Kidney (tissue), 14 donors: ENCODE measurements around the gene CDH8. TPM values are rescaled to one million over a fixed set of nuclear protein-coding genes. Genes with fewer than 3 reads are reported as not detected.

Experiments
- DNase-seq, 5 donors: peaks; one replicate each; pipeline ENCODE4 v3.0.0-alpha.2; 2013 to 2020
- FAIRE-seq: peaks from 2 replicates; lab custom pipeline; 2012; peaks lifted over from hg19 to GRCh38; lab: Jason Lieb, UNC
- H3K27ac ChIP-seq, 2 donors: one replicate each; pipeline ENCODE4 v1.7.0; 2013; ENCODE audit warnings: low read depth in 2 of 2, low read length in 2 of 2, inconsistent platforms in 1 of 2
- H3K27me3 ChIP-seq: one replicate; pipeline ENCODE4 v1.7.1; 2013; ENCODE audit warnings: low read length, inconsistent platforms; ENCODE audit not compliant: control insufficient read depth, insufficient read depth
- H3K36me3 ChIP-seq, 3 donors: one replicate each; pipeline versions ENCODE4 v1.7.0 to v1.7.1; 2013; ENCODE audit warnings: low read length in 3 of 3, control low read depth in 1 of 3, inconsistent platforms in 1 of 3; ENCODE audit not compliant: insufficient read depth in 3 of 3, control insufficient read depth in 2 of 3
- H3K4me1 ChIP-seq, 3 donors: one replicate each; pipeline versions ENCODE4 v1.7.0 to v1.7.1; 2013; ENCODE audit warnings: low read length in 3 of 3, inconsistent platforms in 1 of 3, low read depth in 1 of 3; ENCODE audit not compliant: control insufficient read depth in 2 of 3, insufficient read depth in 2 of 3
- H3K4me3 ChIP-seq, 3 donors: one replicate each; pipeline versions ENCODE4 v1.7.0 to v1.8.1; 2013; ENCODE audit warnings: low read length in 3 of 3, control low read depth in 1 of 3, inconsistent platforms in 1 of 3
- H3K9ac ChIP-seq, 3 donors: one replicate each; pipeline versions ENCODE4 v1.7.0 to v1.7.1; 2013; ENCODE audit warnings: low read length in 3 of 3, control low read depth in 1 of 3, inconsistent platforms in 1 of 3
- H3K9me3 ChIP-seq, 3 donors: one replicate each; pipeline versions ENCODE4 v1.7.0 to v1.7.1; 2013; ENCODE audit warnings: low read length in 3 of 3, control low read depth in 1 of 3, inconsistent platforms in 1 of 3; ENCODE audit not compliant: control insufficient read depth in 2 of 3, insufficient read depth in 1 of 3
- intact Hi-C: fragments of 100-400 bp; cut with DNase I; formaldehyde crosslinking; loops from one replicate; pipeline ENCODE4 v1.11.1; 2022
- polyA plus RNA-seq: library from polyadenylated mRNA; stranded (reverse); fragments of 350-450 nt; fragmentation: Illumina TruSeq; extraction: RNeasy Lipid Tissue Mini Kit (QIAGEN cat#74804); gene quantifications from one replicate; pipeline ENCODE4 v1.2.3, GENCODE V29; 2014; ENCODE audit warnings: low read depth, low replicate concordance; ENCODE audit not compliant: insufficient read depth
- total RNA-seq: library from RNA; stranded (reverse); fragmentation: NEBNext Ultra II Directional; extraction: Animal tissue kit (Norgen Biotek cat#: 25700); gene quantifications from one replicate; pipeline ENCODE4 v1.2.1, GENCODE V29; 2021
- TF ChIP-seq, protein P1 (sequence below): IDR thresholded peaks from 3 replicates; pipeline ENCODE4 v1.5.1; 2012; ENCODE audit warnings: mild to moderate bottlenecking, moderate library complexity, borderline replicate concordance; ENCODE audit not compliant: insufficient read depth; ENCODE audit errors: extremely low read depth
- donor health status: control.
- donor health status: control.
- donor health status: control.
- donor health status: control.
- donor health status: control.
- donor health status: DM: yes; HTN: yes; CAD: no.
- donor health status: Normal renal cell carcinoma (clear cell type).

CDH8 gene
- total and polyA plus RNA-seq, 2 donors from 2014 or later: 0.19 TPM; not detected in 1

- Histone ChIP-seq H3K9me3 (no peaks in the 10 kb centered on the region), H3K9ac (no peak overlapping the region), H3K27me3 (no peaks in the 10 kb centered on the region), H3K4me1 (no peaks in the 10 kb centered on the region), H3K36me3 (no peaks in the 10 kb centered on the region), H3K27ac (no peak overlapping the region), H3K4me3 (no peak overlapping the region)
- FAIRE-seq (no peak), DNase-seq (no peak)
- TF ChIP-seq, protein P1, sequence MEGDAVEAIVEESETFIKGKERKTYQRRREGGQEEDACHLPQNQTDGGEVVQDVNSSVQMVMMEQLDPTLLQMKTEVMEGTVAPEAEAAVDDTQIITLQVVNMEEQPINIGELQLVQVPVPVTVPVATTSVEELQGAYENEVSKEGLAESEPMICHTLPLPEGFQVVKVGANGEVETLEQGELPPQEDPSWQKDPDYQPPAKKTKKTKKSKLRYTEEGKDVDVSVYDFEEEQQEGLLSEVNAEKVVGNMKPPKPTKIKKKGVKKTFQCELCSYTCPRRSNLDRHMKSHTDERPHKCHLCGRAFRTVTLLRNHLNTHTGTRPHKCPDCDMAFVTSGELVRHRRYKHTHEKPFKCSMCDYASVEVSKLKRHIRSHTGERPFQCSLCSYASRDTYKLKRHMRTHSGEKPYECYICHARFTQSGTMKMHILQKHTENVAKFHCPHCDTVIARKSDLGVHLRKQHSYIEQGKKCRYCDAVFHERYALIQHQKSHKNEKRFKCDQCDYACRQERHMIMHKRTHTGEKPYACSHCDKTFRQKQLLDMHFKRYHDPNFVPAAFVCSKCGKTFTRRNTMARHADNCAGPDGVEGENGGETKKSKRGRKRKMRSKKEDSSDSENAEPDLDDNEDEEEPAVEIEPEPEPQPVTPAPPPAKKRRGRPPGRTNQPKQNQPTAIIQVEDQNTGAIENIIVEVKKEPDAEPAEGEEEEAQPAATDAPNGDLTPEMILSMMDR: no peak
- intact Hi-C loops: no loop called here
Observed at GRCh38 chr16:61653544-61653943, 382.7 kb downstream of the CDH8 start.

- intact Hi-C loops: no loop called here
Observed at GRCh38 chr16:61645561-61645960, 390.7 kb downstream of the CDH8 start.

DNA sequence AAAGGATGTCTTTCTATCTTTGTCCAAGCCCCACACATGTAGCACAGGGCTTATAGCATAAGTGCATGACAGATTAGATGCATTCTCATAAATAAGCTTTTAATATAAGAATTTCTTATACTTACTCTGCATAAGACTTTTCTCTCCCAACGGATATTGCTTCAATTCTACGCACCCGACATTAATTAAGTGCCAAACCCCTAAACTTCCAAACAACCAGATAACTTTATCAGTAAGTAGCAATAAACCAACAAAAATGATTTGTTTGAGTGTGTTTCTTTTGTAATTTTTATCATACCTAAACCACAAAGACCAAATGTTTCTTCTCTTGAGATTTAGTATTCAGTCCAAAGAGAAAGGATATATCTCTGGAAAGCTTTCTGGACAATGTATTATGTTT lies 391.5 kb downstream of the CDH8 start:
- Histone ChIP-seq H3K36me3 (no peaks in the 10 kb centered on the region), H3K4me1 (no peaks in the 10 kb centered on the region), H3K9me3 (no peaks in the 10 kb centered on the region), H3K9ac (no peak overlapping the region), H3K27ac (no peak overlapping the region), H3K27me3 (no peaks in the 10 kb centered on the region), H3K4me3 (no peak overlapping the region)
- TF ChIP-seq, protein P1: no peak
- intact Hi-C loops: no loop called here
- DNase-seq (no peak), FAIRE-seq (no peak)

More at GRCh38 chr16:61645561-61645960, 390.7 kb downstream of the CDH8 start:
- TF ChIP-seq, protein P1: no peak
- Histone ChIP-seq H3K27ac (no peak overlapping the region), H3K4me1 (no peaks in the 10 kb centered on the region), H3K27me3 (no peaks in the 10 kb centered on the region), H3K9ac (no peak overlapping the region), H3K9me3 (no peaks in the 10 kb centered on the region), H3K4me3 (no peak overlapping the region), H3K36me3 (no peaks in the 10 kb centered on the region)
- FAIRE-seq (no peak), DNase-seq (no peak)

- FAIRE-seq (no peak), DNase-seq (peak in 2 of 5 donors; percentile 2 to 14)
- Histone ChIP-seq H3K27ac (no peak overlapping the region), H3K4me3 (no peak overlapping the region), H3K4me1 (no peaks in the 10 kb centered on the region), H3K36me3 (no peaks in the 10 kb centered on the region), H3K9me3 (no peaks in the 10 kb centered on the region), H3K27me3 (no peaks in the 10 kb centered on the region), H3K9ac (no peak overlapping the region)
- TF ChIP-seq, protein P1: no peak
- intact Hi-C loops: no loop called here
Observed at GRCh38 chr16:61617219-61617783, 418.9 kb downstream of the CDH8 start.
